Amygdala (tissue), 56 donors: ENCODE results near the gene SAP30L.

Experiments
- DNase-seq, 56 donors: peaks; one replicate each; lab custom pipeline; 2025; lab: John Stamatoyannopoulos, UW

Gene SAP30L

GRCh38 chr5:154479160-154479943 is 33.6 kb downstream of the SAP30L start:
- no peak for DNase-seq

GRCh38 chr5:154479944-154480750 is 34.4 kb downstream of the SAP30L start:
- no peak for DNase-seq

- no peak for DNase-seq
Measured at GRCh38 chr5:154480847-154481246, 35.0 kb downstream of the SAP30L start.

- DNase-seq: no peak
Measured at GRCh38 chr5:154481584-154482381, 36.0 kb downstream of the SAP30L start.

- DNase-seq: no peak
Measured at GRCh38 chr5:154482528-154483449, 37.0 kb downstream of the SAP30L start.

GRCh38 chr5:154483654-154484392 is 38.0 kb downstream of the SAP30L start:
- DNase-seq: no peak

GRCh38 chr5:154484393-154485095 is 38.7 kb downstream of the SAP30L start:
- DNase-seq: no peak

- DNase-seq: no peak
Measured at GRCh38 chr5:154485096-154485491, 39.3 kb downstream of the SAP30L start.

- no peak for DNase-seq
Measured at GRCh38 chr5:154485850-154486426, 40.1 kb downstream of the SAP30L start.

GRCh38 chr5:154486427-154486866 is 40.6 kb downstream of the SAP30L start:
- no peak for DNase-seq

- DNase-seq: no peak
Measured at GRCh38 chr5:154487541-154487940, 41.7 kb downstream of the SAP30L start.

- no peak for DNase-seq
Measured at GRCh38 chr5:154491941-154492340, 46.1 kb downstream of the SAP30L start.

GRCh38 chr5:154493274-154493673 is 47.5 kb downstream of the SAP30L start:
- no peak for DNase-seq

- no peak for DNase-seq
Measured at GRCh38 chr5:154494036-154494435, 48.2 kb downstream of the SAP30L start.

GRCh38 chr5:154498591-154498990 is 52.8 kb downstream of the SAP30L start:
- DNase-seq: no peak

- no peak for DNase-seq
Measured at GRCh38 chr5:154498994-154499393, 53.2 kb downstream of the SAP30L start.

GRCh38 chr5:154501566-154501965 is 55.8 kb downstream of the SAP30L start:
- DNase-seq: no peak

- DNase-seq: no peak
Measured at GRCh38 chr5:154502180-154502579, 56.4 kb downstream of the SAP30L start.
